K562 (cell line): ENCODE measurements around the gene RHPN2. TPM values are rescaled to one million over a fixed set of nuclear protein-coding genes. Genes with fewer than 3 reads are reported as not detected.

Source experiments
- ATAC-seq: fragments of 200-7000 bp; cut with Tn5 transposase; 3 replicates; pipeline ENCODE4 v1.9.1; 2020; ENCODE audit warnings: moderate library complexity
- BruUV-seq: library from RNA; stranded (reverse); fragments of 400-500 nt; replicated peaks from 2 replicates; lab custom pipeline; 2021; lab: Mats Ljungman, UMichigan
- CTCF ChIA-PET: fragments of 300-600 bp; formaldehyde crosslinking; extraction: SDS; loops from one replicate; lab custom pipeline; 2021; ENCODE audit warnings: low intra/inter-chr PET ratio; lab: Yijun Ruan, JAX
- POLR2A ChIA-PET: fragments of 300-600, 350-650 bp; sonication (Branson Sonifier 250); formaldehyde crosslinking; extraction: SDS; loops from one replicate; lab custom pipeline; 2021; ENCODE audit warnings: antibody characterized with exemption, inconsistent platforms; lab: Yijun Ruan, JAX
- DNase-seq, 4 experiments: peaks; one replicate each; pipeline versions ENCODE4 v3.0.0 to v3.0.0-alpha.2; 2011 to 2018; ENCODE audit warnings: low spot score in 3 of 4, mixed read lengths in 3 of 4; ENCODE audit errors: extremely low read depth in 1 of 4
- FAIRE-seq: peaks from 2 replicates; lab custom pipeline; 2011; peaks lifted over from hg19 to GRCh38; lab: Jason Lieb, UNC
- H2AFZ ChIP-seq: 2 replicates; pipeline ENCODE4 v1.6.0; 2011; ENCODE audit warnings: low read depth, low read length, control low read depth, inconsistent platforms
- H3K27ac ChIP-seq: fragments of 200-600 bp; 3 replicates; pipeline ENCODE4 v1.8.0; 2011; ENCODE audit warnings: low read depth, mild to moderate bottlenecking, control low read depth, inconsistent platforms, low read length, moderate library complexity, mixed read lengths; ENCODE audit errors: extremely low read depth
- H3K27me3 ChIP-seq, 2 experiments: fragments of 300-600 bp in 1 of 2; 2 replicates in 1 of 2; 3 replicates in 1 of 2; pipeline versions ENCODE4 v1.6.0 to v1.8.0; 2011; ENCODE audit warnings: inconsistent platforms in 2 of 2, low read length in 2 of 2, mild to moderate bottlenecking in 1 of 2, mixed read lengths in 1 of 2, moderate library complexity in 1 of 2; ENCODE audit not compliant: control insufficient read depth in 2 of 2, insufficient read depth in 2 of 2
- H3K36me3 ChIP-seq: fragments of 300-600 bp; 3 replicates; pipeline ENCODE4 v1.8.0; 2011; ENCODE audit warnings: mild to moderate bottlenecking, low read length, inconsistent platforms; ENCODE audit not compliant: control insufficient read depth, insufficient read depth
- H3K4me1 ChIP-seq, 2 experiments: fragments of 200-600 bp in 1 of 2; replicated peaks in 1 of 2; 2 replicates in 1 of 2; 3 replicates in 1 of 2; pipeline versions ENCODE4 v1.5.1 to v1.8.0; 2011; ENCODE audit warnings: inconsistent platforms in 2 of 2, low read length in 2 of 2, mild to moderate bottlenecking in 1 of 2, mixed read lengths in 1 of 2, moderate library complexity in 1 of 2; ENCODE audit not compliant: control insufficient read depth in 2 of 2, insufficient read depth in 2 of 2
- H3K4me2 ChIP-seq: 2 replicates; pipeline ENCODE4 v1.6.1; 2011; ENCODE audit warnings: low read length, control low read depth, inconsistent platforms, mixed read lengths; ENCODE audit not compliant: insufficient read depth
- H3K4me3 ChIP-seq: fragments of 200-600 bp; sonication (generic), shearing (Covaris generic); 2 replicates; pipeline ENCODE4 v1.5.1; 2016; ENCODE audit warnings: control low read depth, inconsistent platforms
- H3K79me2 ChIP-seq: fragments of 200-600 bp; 3 replicates; pipeline ENCODE4 v1.8.0; 2011; ENCODE audit warnings: low read length, inconsistent platforms; ENCODE audit not compliant: control insufficient read depth, insufficient read depth
- H3K9ac ChIP-seq, 2 experiments: 2 replicates each; pipeline versions ENCODE4 v1.6.0 to v1.6.1; 2011; ENCODE audit warnings: low read depth in 2 of 2, low read length in 2 of 2, control low read depth in 1 of 2, inconsistent platforms in 1 of 2, mild to moderate bottlenecking in 1 of 2, mixed read lengths in 1 of 2; ENCODE audit not compliant: insufficient read depth in 1 of 2
- H3K9me1 ChIP-seq: one replicate; pipeline ENCODE4 v1.6.0; 2011; ENCODE audit warnings: inconsistent platforms, mild to moderate bottlenecking, low read length, moderate library complexity; ENCODE audit not compliant: control insufficient read depth, insufficient read depth
- H3K9me3 ChIP-seq: replicated peaks from 2 replicates; pipeline ENCODE4 v1.5.1; 2011; ENCODE audit warnings: low read depth, low read length, inconsistent platforms; ENCODE audit not compliant: control insufficient read depth, insufficient read depth
- H4K20me1 ChIP-seq: replicated peaks from 2 replicates; pipeline ENCODE4 v1.6.1; 2011; ENCODE audit warnings: low read length, inconsistent platforms, mixed read lengths; ENCODE audit not compliant: control insufficient read depth, insufficient read depth
- RBFOX2 ChIP-seq: fragments of 200-400 bp; formaldehyde crosslinking; IDR thresholded peaks from 2 replicates; pipeline ENCODE4 v1.6.1; 2017; ENCODE audit warnings: low read depth, mild to moderate bottlenecking, low read length, moderate library complexity
- WGBS: fragments of 100-300 bp; shearing (Covaris generic); methylation state at CpG from one replicate; pipeline ENCODE4 v1.1.6; 2016; ENCODE audit warnings: low coverage, mixed read lengths; ENCODE audit not compliant: insufficient coverage; ENCODE audit errors: missing lambda C conversion rate; 5-methylcytosine and 5-hydroxymethylcytosine counted together
- in situ Hi-C: fragments of 300-500 bp; cut with MboI; formaldehyde crosslinking; loops from 4 replicates; pipeline ENCODE4 v1.15.0; 2018; ENCODE audit warnings: inconsistent platforms, mixed read lengths
- intact Hi-C: fragments of 100-400 bp; cut with micrococcal nuclease; formaldehyde crosslinking; loops from 2 replicates; pipeline ENCODE4 v1.14.2; 2022
- polyA plus RNA-seq, 8 experiments: library from polyadenylated mRNA; depleted of rRNA in 4 of 8; stranded (reverse) in 5 of 8; unstranded in 3 of 8; fragments of >200 nt; fragmentation: Nextera tagmentation in 2 of 8; fragmentation: Illumina TruSeq in 1 of 8; extraction: Ambion mirVana in 2 of 8; extraction: Trizol in 1 of 8; gene quantifications; 2 replicates each; pipeline versions ENCODE4 v1.2.1 to v1.2.3, GENCODE V29; 2011 to 2014; ENCODE audit warnings: inconsistent platforms in 1 of 8, missing spikeins in 1 of 8
- total RNA-seq, 7 experiments: library from RNA; depleted of rRNA in 6 of 7; stranded (reverse); fragments of >200 nt in 6 of 7; fragmentation: Illumina TruSeq in 2 of 7; extraction: Trizol in 2 of 7; gene quantifications; 2 replicates each; pipeline versions ENCODE4 v1.2.1 to v1.2.3, GENCODE V29; 2011 to 2021; ENCODE audit warnings: low replicate concordance in 1 of 7
- TF ChIP-seq, protein P1 (sequence below): fragments of 250-450 bp; sonication (Bioruptor Pico); IDR thresholded peaks from 2 replicates; pipeline ENCODE4 v1.4.0; 2020; ENCODE audit warnings: mild to moderate bottlenecking, moderate library complexity, borderline replicate concordance

Gene RHPN2
- total and polyA plus RNA-seq, 9 of the 15 experiments (the other 6 are each of a cell fraction or from before 2014, with no cell fraction given), result 0.63 to 9.9 (median 3.2) TPM

DNA sequence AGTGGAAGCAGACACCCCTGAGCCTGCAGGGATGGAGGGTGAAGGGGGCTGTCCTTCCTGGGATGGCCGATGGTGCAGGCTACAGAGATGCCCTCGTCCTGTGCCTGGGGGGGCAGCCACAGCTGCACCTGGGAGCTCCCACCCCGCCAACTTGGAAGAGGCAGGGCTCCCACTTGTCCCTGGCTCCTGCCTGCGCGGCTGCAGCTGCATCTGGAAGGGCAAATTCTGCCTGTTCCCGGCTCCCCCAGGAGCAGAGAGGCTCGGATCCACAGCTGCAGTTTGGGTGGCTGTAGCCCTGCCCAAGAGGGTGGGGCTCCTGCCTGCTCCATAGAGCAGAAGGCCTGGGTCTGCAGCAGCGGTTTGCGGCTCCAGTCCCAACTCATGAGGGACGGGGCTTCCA is 95.1 kb downstream of the RHPN2 start:
- ChIA-PET POLR2A (no interaction called here), CTCF (no interaction called here)
- DNase-seq, result no peak
- H3K27ac ChIP-seq, result no peak overlapping the region
- no peaks in the 10 kb centered on the region for H3K9me3 ChIP-seq
- H3K27me3 ChIP-seq, result no peaks in the 10 kb centered on the region
- intact Hi-C loops, result no loop called here
- no peak overlapping the region for H2AFZ ChIP-seq
- H3K9me1 ChIP-seq, result no peaks in the 10 kb centered on the region
- no peak overlapping the region for H3K4me2 ChIP-seq
- H3K9ac ChIP-seq, result peak overlapping the region in 1 of 2 experiments; percentile 68; a peak in 1 of 4 replicates
- peaks cover 0 to 18% of the 10 kb centered on the region in 2 experiments; a peak in 4 of 5 replicates for H3K4me1 ChIP-seq
- no peak for ATAC-seq
- H3K79me2 ChIP-seq, result peaks cover 6% of the 10 kb centered on the region
- peak; percentile 40 for TF ChIP-seq RBFOX2
- TF ChIP-seq, protein P1, sequence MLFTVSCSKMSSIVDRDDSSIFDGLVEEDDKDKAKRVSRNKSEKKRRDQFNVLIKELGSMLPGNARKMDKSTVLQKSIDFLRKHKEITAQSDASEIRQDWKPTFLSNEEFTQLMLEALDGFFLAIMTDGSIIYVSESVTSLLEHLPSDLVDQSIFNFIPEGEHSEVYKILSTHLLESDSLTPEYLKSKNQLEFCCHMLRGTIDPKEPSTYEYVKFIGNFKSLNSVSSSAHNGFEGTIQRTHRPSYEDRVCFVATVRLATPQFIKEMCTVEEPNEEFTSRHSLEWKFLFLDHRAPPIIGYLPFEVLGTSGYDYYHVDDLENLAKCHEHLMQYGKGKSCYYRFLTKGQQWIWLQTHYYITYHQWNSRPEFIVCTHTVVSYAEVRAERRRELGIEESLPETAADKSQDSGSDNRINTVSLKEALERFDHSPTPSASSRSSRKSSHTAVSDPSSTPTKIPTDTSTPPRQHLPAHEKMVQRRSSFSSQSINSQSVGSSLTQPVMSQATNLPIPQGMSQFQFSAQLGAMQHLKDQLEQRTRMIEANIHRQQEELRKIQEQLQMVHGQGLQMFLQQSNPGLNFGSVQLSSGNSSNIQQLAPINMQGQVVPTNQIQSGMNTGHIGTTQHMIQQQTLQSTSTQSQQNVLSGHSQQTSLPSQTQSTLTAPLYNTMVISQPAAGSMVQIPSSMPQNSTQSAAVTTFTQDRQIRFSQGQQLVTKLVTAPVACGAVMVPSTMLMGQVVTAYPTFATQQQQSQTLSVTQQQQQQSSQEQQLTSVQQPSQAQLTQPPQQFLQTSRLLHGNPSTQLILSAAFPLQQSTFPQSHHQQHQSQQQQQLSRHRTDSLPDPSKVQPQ (CRISPR knock-in tag), result no peak
- TF ChIP-seq, all 486 proteins: peak for 1
- H4K20me1 ChIP-seq, result no peaks in the 10 kb centered on the region
- no peak overlapping the region for H3K4me3 ChIP-seq
- WGBS, result 86% methylated on average over 8 of the region's 10 CpGs
- H3K36me3 ChIP-seq, result 0 out of 3 replicates have a peak, but pooled peaks cover 3% of the 10 kb centered on the region
- FAIRE-seq, result no peak
- in situ Hi-C loops, result no loop called here
- BruUV-seq, result no TSS peak
